C4-2B (cell line): ENCODE measurements around the gene EFNA5.

Experiments
- ZFX ChIP-seq: fragments of 450-650 bp; IDR thresholded peaks from 2 replicates; pipeline ENCODE4 v1.6.1; 2017
- TF ChIP-seq, protein P1 (sequence below): fragments of 450-650 bp; conservative IDR thresholded peaks from 2 replicates; pipeline ENCODE4 v1.5.1; 2017; ENCODE audit warnings: mild to moderate bottlenecking

DNA sequence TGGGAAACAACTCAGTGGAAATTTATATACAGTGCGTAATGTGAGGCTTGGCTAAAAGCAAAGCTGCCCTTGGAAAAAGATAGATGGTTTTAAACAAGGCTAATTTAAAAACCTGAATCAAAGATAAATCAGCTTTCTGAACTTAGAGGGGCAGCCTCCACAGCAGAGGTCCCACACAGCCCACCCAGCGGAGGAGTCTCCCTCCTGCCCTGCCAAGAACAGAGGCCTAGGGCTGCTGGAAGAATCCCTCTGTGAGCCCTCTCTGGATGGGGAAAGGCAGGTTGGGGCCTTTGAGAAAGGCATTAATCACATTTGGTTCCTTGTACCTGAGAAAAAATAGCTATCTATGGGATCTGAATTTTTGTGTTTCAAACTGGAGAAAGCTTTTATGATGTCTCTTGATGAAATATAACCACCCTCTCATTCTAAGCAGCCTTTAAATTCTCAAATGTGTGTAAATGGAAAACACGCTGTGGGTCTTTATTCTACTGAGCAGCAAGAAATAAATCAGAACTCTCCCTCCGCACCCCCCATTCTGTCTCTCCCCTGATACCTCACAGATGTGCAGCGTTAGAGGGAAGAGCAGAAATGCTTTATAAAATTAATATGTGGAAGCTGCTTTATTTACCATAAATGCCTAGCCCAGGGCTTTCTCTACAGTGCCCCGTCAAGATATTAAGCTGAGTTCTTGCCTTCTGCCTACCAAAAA is 329.2 kb downstream of the EFNA5 start:
- TF ChIP-seq, protein P1, sequence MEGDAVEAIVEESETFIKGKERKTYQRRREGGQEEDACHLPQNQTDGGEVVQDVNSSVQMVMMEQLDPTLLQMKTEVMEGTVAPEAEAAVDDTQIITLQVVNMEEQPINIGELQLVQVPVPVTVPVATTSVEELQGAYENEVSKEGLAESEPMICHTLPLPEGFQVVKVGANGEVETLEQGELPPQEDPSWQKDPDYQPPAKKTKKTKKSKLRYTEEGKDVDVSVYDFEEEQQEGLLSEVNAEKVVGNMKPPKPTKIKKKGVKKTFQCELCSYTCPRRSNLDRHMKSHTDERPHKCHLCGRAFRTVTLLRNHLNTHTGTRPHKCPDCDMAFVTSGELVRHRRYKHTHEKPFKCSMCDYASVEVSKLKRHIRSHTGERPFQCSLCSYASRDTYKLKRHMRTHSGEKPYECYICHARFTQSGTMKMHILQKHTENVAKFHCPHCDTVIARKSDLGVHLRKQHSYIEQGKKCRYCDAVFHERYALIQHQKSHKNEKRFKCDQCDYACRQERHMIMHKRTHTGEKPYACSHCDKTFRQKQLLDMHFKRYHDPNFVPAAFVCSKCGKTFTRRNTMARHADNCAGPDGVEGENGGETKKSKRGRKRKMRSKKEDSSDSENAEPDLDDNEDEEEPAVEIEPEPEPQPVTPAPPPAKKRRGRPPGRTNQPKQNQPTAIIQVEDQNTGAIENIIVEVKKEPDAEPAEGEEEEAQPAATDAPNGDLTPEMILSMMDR: no peak
- TF ChIP-seq ZFX: no peak
